WTC11 (cell line): ENCODE measurements around the gene NRXN3.

Experiments used
- ERG ChIP-seq: fragments of 250-450 bp; sonication (Bioruptor Pico); IDR thresholded peaks from 2 replicates; pipeline ENCODE4 v1.8.0; 2021; ENCODE audit warnings: mild to moderate bottlenecking
- USF1 ChIP-seq: sonication (generic); formaldehyde crosslinking; IDR thresholded peaks from 2 replicates; pipeline ENCODE4 v1.8.0; 2022; ENCODE audit warnings: mild to moderate bottlenecking, missing genetic modification reagents
- TF ChIP-seq, protein P1 (sequence below): fragments of 200-600 bp; IDR thresholded peaks from 2 replicates; pipeline ENCODE4 v1.8.0; 2022; ENCODE audit warnings: antibody characterized with exemption

- TF ChIP-seq ERG (CRISPR knock-in tag) (no peak), USF1 (CRISPR knock-in tag) (no peak)
- TF ChIP-seq, protein P1, sequence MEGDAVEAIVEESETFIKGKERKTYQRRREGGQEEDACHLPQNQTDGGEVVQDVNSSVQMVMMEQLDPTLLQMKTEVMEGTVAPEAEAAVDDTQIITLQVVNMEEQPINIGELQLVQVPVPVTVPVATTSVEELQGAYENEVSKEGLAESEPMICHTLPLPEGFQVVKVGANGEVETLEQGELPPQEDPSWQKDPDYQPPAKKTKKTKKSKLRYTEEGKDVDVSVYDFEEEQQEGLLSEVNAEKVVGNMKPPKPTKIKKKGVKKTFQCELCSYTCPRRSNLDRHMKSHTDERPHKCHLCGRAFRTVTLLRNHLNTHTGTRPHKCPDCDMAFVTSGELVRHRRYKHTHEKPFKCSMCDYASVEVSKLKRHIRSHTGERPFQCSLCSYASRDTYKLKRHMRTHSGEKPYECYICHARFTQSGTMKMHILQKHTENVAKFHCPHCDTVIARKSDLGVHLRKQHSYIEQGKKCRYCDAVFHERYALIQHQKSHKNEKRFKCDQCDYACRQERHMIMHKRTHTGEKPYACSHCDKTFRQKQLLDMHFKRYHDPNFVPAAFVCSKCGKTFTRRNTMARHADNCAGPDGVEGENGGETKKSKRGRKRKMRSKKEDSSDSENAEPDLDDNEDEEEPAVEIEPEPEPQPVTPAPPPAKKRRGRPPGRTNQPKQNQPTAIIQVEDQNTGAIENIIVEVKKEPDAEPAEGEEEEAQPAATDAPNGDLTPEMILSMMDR, result no peak
Observed at GRCh38 chr14:79598339-79598738, 1428.2 kb downstream of the NRXN3 start.
